Activated CD4-positive, alpha-beta T cell treated with anti-CD3 and anti-CD28 coated beads, Interleukin-2, amount 50 U/mL, for 48 hours (primary cell): ENCODE results near the gene SGMS1.
"Not testable (repeated sequence)": the region's sequence is repeated elsewhere in the genome, so short reads cannot be mapped to it uniquely, and the experiment has no call there.

Experiments
- DNase-seq, 2 experiments: peaks; one replicate each; pipeline ENCODE4 v3.0.0-alpha.2; 2020

Gene SGMS1

DNA sequence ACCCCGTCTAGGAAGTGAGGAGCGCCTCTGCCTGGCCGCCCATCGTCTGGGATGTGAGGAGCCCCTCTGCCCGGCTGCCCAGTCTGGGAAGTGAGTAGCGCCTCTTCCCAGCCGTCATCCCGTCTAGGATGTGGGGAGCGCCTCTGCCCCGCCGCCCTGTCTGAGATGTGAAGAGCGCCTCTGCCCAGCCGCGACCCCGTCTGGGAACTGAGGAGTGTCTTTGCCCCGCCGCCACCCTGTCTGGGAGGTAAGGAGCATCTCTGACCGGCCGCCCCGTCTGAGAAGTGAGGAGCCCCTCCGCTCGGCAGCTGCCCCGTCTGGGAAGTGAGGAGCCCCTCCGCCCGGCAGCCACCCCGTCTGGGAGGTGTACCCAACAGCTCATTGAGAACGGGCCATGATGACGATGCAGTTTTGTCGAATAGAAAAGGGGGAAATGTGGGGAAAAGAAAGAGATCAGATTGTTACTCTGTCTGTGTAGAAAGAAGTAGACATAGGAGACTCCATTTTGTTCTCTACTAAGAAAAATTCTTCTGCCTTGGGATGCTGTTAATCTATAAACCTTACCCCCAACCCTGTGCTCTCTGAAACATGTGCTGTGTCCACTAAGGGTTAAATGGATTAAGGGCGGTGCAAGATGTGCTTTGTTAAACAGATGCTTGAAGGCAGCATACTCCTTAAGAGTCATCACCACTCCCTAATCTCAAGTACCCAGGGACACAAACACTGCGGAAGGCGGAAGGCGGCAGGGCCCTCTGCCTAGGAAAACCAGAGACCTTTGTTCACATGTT, 267.9 kb downstream of the SGMS1 start:
- not testable (repeated sequence) for DNase-seq

GRCh38 chr10:50351483-50352146, 272.1 kb downstream of the SGMS1 start:
- DNase-seq, result no peak

DNA sequence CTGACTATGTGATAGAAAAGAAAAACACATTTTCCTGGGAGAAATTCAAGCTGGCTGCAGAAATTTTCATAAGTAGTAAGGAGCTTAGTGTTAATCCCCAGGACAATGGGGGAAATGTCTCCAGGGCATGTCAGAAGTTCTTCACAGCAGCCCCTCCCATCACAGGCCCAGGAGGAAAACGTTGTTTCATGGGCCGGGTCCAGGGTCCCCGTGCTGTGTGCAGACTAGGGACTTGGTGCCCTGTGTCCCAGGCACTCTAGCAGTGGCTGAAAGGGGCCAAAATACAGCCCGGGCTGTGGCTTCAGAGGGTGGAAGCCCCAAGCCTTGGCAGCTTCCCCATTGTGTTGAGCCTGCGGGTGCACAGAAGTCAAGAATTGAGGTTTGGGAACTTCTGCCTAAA, 273.4 kb downstream of the SGMS1 start:
- no peak for DNase-seq

DNA sequence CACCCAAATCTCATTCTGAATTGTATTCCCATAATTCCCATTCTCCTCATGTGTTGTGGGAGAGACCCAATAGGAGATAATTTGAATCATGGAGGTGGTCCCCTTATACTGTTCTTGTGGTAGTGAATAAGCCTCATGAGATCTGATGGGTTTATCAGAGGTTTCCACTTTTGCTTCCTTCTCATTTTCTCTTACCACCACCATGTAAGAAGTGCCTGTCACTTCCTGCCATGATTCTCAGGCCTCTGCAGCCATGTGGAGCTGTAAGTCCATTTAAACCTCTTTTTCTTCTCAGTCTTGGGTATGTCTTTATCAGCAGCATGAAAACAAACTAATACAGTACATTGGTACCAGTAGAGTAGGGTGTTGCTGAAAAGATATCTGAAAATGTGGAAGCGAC, 274.2 kb downstream of the SGMS1 start:
- no peak for DNase-seq

GRCh38 chr10:50347394-50347802, 276.4 kb downstream of the SGMS1 start:
- DNase-seq, result no peak

DNA sequence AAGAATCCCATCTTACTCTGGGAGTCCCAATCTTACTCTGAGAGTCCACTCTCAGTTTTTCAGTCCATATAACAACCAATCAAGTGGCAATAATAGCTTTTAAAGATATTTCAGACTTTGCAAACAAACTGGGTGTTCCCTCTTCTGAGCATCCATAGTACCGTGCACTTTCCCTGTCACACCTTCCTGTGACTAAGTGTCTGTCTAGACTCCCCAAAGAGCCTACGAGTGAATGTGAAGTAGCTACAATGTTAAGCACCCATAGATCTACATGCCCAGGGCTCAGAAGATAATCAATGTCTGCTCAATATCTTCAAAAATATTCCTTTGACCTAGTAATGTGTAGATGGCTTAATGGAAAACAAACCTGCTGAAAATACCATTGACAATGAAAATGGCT, 276.8 kb downstream of the SGMS1 start:
- DNase-seq, result no peak

DNA sequence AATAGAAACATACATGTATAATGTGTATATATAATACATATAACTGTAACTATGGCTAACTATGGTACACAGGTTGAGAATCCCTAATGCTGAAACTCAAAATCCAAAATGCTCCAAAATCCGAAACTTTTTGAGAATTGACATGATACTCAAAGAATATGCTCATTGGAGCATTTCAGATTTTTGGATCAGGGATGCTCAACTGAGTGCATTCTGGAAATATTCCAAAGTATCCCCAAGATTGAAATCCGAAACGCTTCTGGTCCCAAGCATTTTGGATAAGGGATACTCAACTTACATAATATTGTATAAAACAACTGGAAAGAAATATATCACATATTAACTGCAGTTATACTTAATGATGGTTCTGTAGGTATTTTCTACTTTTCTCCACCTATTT, 278.2 kb downstream of the SGMS1 start:
- no peak for DNase-seq

DNA sequence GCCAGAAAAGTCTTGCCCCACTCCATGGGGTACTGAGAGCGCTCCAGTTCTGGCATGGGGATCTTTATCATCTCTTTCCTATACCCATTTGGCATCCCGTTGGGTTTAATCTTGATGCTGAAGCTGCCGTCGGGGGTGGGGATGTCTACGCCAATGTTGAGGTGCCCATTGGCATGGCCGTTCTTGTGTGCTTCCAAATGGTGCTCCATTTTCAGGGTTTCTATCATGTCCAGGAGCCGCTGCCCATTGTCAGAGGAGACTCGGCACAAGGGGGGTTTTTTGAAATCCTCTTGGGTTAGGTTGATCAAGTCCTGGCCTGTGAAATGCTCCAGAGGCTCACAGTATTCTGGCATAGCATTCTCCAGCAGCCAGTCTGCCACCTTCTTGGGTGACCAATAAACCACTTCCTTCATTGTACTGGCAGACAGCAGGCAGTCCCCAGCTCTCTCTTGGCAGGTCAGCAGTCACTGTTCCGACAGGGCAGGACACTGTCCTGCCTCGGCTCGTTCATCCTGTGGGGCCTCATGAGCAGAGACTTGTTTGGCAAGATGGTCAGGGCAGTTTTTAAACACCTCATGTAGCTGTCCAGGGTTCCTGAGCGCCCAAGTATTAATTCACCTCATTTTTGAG, 279.9 kb downstream of the SGMS1 start:
- no peak for DNase-seq

DNA sequence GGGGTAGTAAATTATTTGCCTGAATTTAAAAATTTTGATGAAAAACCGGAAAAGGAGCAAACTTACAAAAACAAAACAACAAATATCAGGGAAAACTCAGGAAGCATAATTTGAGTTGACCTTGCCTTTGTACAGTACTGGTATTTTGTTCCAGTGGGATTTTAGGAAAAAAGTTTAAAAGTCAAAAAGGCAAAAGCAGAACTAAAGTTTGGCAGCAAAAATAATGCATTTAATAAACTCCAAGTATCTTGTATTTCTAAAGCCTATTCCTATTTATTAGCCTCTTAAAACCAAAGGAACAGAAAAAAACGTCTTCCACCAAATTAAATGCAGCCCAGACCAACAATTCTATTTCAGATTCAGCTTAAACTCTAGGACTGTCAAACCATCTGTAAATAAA, 281.8 kb downstream of the SGMS1 start:
- DNase-seq, result no peak

DNA sequence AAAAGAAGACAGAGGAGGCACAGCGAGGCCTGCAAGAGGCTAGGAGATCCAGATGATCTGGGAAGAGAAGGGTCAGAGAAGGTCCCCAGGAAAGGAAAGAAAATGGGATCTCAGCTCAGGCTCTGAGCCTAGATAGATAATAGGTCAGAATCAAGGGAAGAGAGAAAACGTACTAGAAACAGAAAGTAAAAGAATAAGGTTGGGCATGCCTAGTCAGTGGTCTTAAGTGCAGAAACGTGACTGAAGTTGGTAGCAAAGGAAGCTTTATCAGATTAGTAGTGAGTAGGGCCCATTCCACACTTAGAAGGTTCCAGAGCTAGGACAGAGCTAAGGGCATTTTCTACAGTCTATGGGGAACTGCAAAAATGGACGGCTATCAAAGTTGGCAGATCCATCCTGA, 287.6 kb downstream of the SGMS1 start:
- no peak for DNase-seq

DNA sequence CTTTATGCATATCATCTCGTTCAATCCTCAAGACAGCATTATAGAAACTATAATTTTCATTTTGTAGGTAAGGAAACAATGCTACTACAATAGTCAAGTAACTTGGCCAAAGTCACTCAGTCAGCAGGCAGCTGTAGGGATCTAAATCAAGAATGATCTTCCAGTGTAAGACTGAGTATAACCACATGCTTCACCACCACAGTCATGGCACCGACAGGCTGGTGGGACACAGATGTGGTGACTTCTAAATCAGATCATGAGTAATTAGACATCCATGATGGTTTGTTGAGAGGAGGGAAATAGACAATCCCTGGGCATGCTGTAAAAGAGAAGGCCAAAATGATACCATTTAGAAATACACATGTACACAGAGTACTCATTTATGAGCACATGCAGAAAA, 288.4 kb downstream of the SGMS1 start:
- DNase-seq, result no peak

DNA sequence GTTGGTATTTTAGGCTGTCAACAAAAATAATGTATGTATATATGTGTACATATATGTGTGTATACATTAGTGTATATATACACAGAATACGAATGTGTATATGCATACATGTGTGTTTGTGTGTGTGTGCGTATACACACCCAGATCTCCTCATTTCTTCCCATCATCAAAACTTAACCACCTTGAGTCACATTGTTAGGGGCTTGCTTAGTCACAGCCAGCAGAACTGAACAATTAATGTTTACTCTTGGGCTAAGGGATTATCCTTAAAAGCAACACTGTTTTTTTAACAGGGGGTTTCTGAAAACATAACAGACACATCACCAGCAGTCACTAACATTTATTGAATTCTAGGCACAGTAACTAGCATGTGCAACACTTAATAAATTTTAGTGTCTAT, 289.5 kb downstream of the SGMS1 start:
- no peak for DNase-seq

GRCh38 chr10:50333872-50334271, 289.9 kb downstream of the SGMS1 start:
- no peak for DNase-seq

DNA sequence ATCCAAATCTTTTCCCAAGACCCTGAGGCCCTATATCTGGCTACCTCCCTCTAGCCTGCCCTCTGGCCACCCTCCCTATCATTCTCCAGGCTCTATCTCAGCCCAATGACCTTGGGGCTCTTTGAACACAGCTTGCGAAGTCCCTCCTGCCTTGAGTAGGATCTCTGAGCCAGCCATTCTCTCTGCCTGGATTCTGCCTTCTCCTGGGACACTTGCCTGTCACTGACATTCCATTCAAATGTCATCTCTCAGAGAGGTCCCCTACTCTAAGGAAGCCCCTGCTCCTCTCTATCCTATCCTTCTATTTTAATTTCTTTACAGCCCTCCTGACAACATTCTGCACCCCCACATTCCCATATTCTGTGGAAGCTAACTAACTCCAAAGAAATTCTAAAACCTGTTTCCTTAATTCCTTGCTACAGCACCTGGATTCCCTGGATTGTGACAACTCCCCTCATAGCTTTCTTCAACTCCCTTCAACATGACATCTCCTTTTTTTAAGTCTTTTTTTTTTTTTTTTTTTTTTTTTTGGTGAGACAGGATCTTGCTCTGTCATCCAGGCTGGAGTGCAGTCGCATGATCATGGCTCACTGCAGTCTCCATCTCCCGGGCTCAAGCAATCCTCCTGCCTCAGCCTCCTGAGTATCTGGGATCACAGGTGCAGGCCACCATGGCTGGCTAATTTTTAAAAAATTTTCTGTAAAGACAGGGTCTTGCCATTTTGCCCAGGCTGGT, 291.5 kb downstream of the SGMS1 start:
- DNase-seq, result no peak

GRCh38 chr10:50331486-50331885, 292.3 kb downstream of the SGMS1 start:
- DNase-seq, result no peak

DNA sequence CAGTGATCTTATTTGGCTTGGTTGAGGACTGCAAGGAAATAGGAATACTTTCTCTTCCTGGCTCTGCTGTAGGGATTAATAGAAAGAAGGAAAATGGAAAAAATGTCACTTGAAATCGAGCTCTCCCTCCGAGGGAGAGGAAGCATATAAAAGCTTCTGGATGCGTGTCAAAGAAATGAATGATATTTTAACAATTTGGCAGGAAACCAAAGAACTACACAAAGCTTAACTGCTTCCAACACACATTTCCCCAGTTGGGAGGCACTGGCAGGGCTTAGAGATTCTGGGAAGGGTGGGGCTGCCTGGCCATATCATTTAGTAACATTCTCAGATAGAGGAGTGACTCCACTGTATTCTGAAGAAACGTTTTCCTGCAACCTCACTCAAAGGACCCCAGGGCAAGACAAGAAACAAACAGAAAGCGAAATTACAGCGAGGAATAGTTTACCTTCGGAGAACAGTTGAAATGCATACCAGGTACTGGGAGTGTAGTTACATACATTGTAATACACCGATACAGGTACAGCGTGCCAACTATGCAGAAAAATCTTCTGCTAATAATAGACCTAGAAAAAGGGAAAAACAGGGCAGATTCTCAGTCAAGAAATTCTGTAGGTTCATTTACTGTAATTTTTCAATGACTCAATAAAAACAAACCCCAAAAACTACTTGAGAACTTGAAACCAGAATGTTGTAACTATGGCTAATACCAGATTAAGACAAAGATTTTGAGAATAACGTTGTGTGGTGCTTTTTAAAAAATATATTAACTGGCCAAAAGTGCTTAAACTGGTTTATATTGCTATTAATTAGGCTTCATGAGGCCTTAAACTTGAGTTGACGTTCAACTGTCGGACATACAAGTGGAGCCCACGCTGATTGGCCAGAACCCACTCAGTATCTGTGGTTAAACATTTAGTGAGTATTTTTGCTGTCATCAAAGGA, 296.7 kb downstream of the SGMS1 start:
- DNase-seq, result no peak

DNA sequence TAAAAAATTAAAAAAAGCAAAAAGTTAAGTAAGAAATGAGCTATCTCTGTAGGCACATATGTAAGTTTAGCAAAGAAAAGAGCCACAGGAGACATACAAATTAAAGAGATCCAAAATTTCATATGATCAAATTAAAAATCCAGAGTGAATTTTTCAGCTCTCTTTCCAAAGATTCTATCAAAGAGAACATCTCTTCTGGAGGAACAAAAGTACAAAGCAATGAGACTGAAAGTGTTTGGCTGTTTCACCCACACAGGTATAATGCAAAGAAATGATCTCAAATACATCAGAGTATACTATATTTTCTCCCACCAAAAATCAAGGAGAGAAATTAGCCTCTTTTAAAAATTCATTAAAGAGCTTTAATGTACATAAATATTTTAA, 297.6 kb downstream of the SGMS1 start:
- DNase-seq, result no peak

GRCh38 chr10:50325449-50326171, 298.1 kb downstream of the SGMS1 start:
- peak in 1 of 2 experiments; percentile 5 for DNase-seq

GRCh38 chr10:50324680-50325393, 298.9 kb downstream of the SGMS1 start:
- no peak for DNase-seq

GRCh38 chr10:50324046-50324445, 299.7 kb downstream of the SGMS1 start:
- no peak for DNase-seq

DNA sequence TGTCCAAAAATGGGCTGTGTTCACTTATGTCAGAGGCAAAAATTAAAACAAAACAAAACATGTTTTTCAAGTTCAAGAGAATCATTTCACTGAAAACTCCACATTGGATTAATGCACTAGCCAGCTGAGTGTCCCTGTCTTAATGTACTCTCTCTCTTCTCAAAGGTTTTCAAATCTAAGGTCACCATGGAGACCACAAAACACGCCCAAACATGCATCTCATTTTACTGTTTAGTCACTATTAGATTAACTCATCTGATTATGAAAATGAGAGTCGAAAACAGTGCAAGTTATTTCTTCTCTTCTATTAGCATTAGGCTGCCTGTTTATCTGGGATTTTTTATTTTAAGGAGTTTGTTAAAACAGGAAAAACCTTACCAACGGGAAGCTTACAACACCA, 301.7 kb downstream of the SGMS1 start:
- no peak for DNase-seq
